Ovary (tissue), 9 donors: Measurements from ENCODE around the gene LHX6. TPM values are rescaled to one million over a fixed set of nuclear protein-coding genes. Genes with fewer than 3 reads are reported as not detected.

ENCODE experiments used
- DNase-seq, 5 donors: peaks; one replicate each; pipeline ENCODE4 v3.0.0-alpha.2; 2019 to 2020
- H3K27ac ChIP-seq, 2 donors: fragments of 200-600 bp; one replicate each; pipeline versions ENCODE4 v1.5.1 to v1.8.0; 2019 to 2022
- H3K27me3 ChIP-seq: fragments of 200-600 bp; one replicate; pipeline ENCODE4 v1.8.0; 2022
- H3K36me3 ChIP-seq: fragments of 200-600 bp; sonication (generic); one replicate; pipeline ENCODE4 v1.5.1; 2019
- H3K4me1 ChIP-seq: one replicate; pipeline ENCODE4 v1.8.1; 2013; ENCODE audit warnings: mild to moderate bottlenecking, moderate library complexity; ENCODE audit not compliant: insufficient read depth
- H3K4me3 ChIP-seq: fragments of 200-600 bp; sonication (generic); one replicate; pipeline ENCODE4 v1.5.1; 2017
- H3K9me3 ChIP-seq, 2 donors: fragments of 200-600 bp in 1 of 2; sonication (generic) in 1 of 2; one replicate each; pipeline versions ENCODE4 v1.5.1 to v1.8.1; 2013 to 2019; ENCODE audit warnings: mild to moderate bottlenecking in 1 of 2, moderate library complexity in 1 of 2
- EP300 ChIP-seq: sonication (generic); formaldehyde crosslinking; IDR thresholded peaks from one replicate; pipeline ENCODE4 v1.6.1; 2017; ENCODE audit warnings: antibody characterized with exemption
- POLR2A ChIP-seq: fragments of 450-650 bp; IDR thresholded peaks from one replicate; pipeline ENCODE4 v1.6.1; 2017; ENCODE audit warnings: antibody characterized with exemption, mild to moderate bottlenecking, moderate library complexity
- WGBS, 3 donors: extraction: QIAGEN DNeasy Blood & Tissue Kit in 1 of 3; methylation state at CpG; one replicate each; pipeline versions ENCODE4 v1.1.5 to v1.1.7; 2013 to 2017; 5-methylcytosine and 5-hydroxymethylcytosine counted together
- intact Hi-C, 4 donors: fragments of 100-400 bp; cut with DNase I; formaldehyde crosslinking; loops; one replicate each; pipeline versions ENCODE4 v1.11.0 to v1.15.1; 2022 to 2023
- polyA plus RNA-seq, 2 donors: library from polyadenylated mRNA; stranded (reverse); fragments of 200-250 nt in 1 of 2; fragments of 350-450 nt in 1 of 2; fragmentation: Illumina TruSeq in 1 of 2; extraction: RNeasy Lipid Tissue Mini Kit (QIAGEN cat#74804) in 1 of 2; gene quantifications; one replicate each; pipeline ENCODE4 v1.2.3, GENCODE V29; 2013 to 2014
- total RNA-seq, 7 donors: library from RNA; depleted of rRNA in 2 of 7; stranded (reverse); fragments of >200 nt in 2 of 7; fragmentation: NEBNext Ultra II Directional in 3 of 7; extraction: Animal tissue kit (Norgen Biotek cat#: 25700) in 3 of 7; gene quantifications; one replicate each; pipeline versions ENCODE4 v1.1.0 to v1.2.4, GENCODE V29; 2016 to 2023
- TF ChIP-seq, protein P1 (sequence below), 3 donors: fragments of 450-650 bp in 2 of 3; fragments of 200-600 bp in 1 of 3; IDR thresholded peaks; one replicate each; pipeline versions ENCODE4 v1.5.1 to v1.8.0; 2016 to 2022; ENCODE audit warnings: antibody characterized with exemption in 3 of 3, mild to moderate bottlenecking in 1 of 3
- donor health status: DM: no; HTN: no; CAD: no; lungs with moderate emphysema.
- donor health status: DM: no; HTN: no; CAD: no.
- donor health status: Bipolar disorder and iron deficiency.
- donor health status: DM: yes; HTN: yes; CAD: no.
- donor health status: DM: no; HTN: no; CAD: no.
- donor health status: DM: yes; HTN: yes; CAD: no.

LHX6 gene
- total and polyA plus RNA-seq, 9 donors = 0.46 to 8.8 (median 3.6) TPM

DNA sequence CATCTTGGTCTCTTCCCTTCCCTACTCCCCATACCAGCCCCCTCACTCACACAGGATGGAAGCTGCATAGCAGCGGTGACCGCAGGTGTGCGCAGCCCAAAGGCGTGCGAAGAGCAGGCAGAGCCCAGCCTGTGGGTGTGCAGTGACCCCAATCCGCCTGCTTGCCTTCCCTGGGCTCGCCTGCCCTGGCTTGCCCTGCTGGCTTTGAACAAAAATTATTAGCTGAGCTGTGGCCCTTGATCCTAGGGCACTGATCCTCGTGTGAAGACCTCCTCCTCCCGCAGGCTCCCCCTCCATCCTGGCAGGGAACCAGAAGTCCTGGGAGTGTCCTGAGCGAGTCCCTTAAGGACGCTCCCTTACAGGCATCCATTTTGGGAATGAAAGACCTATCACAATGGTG lies 37.2 kb downstream of the LHX6 start:
- DNase-seq = no peak
- no peak for TF ChIP-seq POLR2A
- TF ChIP-seq, protein P1, sequence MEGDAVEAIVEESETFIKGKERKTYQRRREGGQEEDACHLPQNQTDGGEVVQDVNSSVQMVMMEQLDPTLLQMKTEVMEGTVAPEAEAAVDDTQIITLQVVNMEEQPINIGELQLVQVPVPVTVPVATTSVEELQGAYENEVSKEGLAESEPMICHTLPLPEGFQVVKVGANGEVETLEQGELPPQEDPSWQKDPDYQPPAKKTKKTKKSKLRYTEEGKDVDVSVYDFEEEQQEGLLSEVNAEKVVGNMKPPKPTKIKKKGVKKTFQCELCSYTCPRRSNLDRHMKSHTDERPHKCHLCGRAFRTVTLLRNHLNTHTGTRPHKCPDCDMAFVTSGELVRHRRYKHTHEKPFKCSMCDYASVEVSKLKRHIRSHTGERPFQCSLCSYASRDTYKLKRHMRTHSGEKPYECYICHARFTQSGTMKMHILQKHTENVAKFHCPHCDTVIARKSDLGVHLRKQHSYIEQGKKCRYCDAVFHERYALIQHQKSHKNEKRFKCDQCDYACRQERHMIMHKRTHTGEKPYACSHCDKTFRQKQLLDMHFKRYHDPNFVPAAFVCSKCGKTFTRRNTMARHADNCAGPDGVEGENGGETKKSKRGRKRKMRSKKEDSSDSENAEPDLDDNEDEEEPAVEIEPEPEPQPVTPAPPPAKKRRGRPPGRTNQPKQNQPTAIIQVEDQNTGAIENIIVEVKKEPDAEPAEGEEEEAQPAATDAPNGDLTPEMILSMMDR (IDR thresholded peaks at IDR 0.05) = no peak
- no peak for TF ChIP-seq EP300
- no peaks in the 10 kb centered on the region for H3K36me3 ChIP-seq
- no peaks in the 10 kb centered on the region for H3K9me3 ChIP-seq
- WGBS, 3 donors = 39 to 42% (median 42%) methylated on average over 10 to 11 of the region's 11 CpGs
- H3K27me3 ChIP-seq = no peaks in the 10 kb centered on the region
- no peaks in the 10 kb centered on the region for H3K4me1 ChIP-seq
- H3K27ac ChIP-seq = no peak overlapping the region
- no peak overlapping the region for H3K4me3 ChIP-seq
- intact Hi-C loops = no loop called here

DNA sequence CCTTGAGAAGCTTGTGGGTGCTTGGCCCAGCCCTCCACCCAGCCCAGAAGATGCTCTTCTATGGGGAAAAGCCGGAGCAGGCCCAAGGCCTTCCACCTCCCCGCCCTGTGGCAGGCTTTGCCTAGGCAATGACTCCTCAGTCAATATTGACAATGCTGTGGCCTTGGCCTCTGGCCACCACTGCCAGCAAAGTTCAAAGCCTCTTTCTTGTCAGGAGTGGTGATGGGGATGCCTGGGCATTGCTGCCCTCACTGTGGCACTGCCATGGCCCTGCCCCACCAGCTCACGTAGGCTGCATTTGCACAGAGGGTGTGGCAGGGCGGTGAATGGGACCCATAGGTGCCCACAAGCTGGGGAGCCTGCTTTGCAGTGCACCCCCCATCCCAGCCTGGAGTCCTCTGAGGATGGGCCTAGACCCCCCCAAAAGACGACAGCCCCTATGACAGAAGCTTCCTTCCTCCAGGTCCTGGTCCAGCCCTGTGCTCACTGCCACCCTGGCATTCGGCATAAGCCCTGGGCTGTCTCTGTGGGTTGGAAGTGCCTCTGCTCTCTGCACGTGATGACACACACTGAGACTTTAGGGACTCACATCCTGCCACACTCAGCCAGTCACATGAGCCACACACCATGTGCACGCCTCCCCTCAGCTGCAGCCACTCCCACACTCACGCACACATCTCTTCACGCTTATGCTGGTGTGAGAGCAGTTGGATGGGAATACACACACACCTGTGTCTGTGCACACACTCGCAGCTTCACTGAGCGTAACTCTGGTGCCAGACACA lies 38.0 kb downstream of the LHX6 start:
- intact Hi-C loops = no loop called here
- 76 to 87% (median 76%) methylated on average over 12 of the region's 12 CpGs for WGBS, 3 donors

DNA sequence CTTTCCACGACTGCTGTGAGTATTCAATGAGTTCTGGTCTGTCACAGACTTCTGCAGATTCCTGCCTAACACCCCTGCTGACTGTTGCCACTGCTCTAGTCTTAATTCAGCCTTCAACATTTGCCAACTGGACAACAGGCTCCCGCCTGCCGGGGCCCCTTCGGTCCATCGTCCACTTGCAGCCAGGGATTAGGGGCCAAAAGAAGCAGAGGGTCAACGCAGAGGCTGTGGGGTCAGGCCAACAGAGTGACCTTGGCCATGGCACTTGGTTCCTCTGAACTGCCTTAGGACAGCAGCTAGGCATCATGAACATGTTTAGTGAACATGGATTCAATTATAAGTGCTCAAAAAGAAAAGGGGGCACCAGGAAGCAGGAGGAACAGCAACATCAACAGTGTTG lies 40.4 kb downstream of the LHX6 start:
- intact Hi-C loops = no loop called here
- no peaks in the 10 kb centered on the region for H3K4me1 ChIP-seq
- H3K27ac ChIP-seq = no peak overlapping the region
- 77 to 82% (median 78%) methylated on average over 6 of the region's 6 CpGs for WGBS, 3 donors
- H3K9me3 ChIP-seq = no peaks in the 10 kb centered on the region
- no peak for DNase-seq
- H3K27me3 ChIP-seq = no peaks in the 10 kb centered on the region
- TF ChIP-seq, protein P1 (IDR thresholded peaks at IDR 0.05) = no peak
- TF ChIP-seq POLR2A (no peak), EP300 (no peak)
- no peaks in the 10 kb centered on the region for H3K36me3 ChIP-seq
- H3K4me3 ChIP-seq = no peak overlapping the region

More for the DNA sequence above, 38.0 kb downstream of the LHX6 start:
- TF ChIP-seq POLR2A (no peak), EP300 (no peak)
- TF ChIP-seq, protein P1 (IDR thresholded peaks at IDR 0.05) = no peak
- H3K27ac ChIP-seq = no peak overlapping the region
- H3K9me3 ChIP-seq = no peaks in the 10 kb centered on the region
- H3K4me1 ChIP-seq = no peaks in the 10 kb centered on the region
- no peak for DNase-seq
- no peaks in the 10 kb centered on the region for H3K36me3 ChIP-seq
- H3K27me3 ChIP-seq = no peaks in the 10 kb centered on the region
- no peak overlapping the region for H3K4me3 ChIP-seq

DNA sequence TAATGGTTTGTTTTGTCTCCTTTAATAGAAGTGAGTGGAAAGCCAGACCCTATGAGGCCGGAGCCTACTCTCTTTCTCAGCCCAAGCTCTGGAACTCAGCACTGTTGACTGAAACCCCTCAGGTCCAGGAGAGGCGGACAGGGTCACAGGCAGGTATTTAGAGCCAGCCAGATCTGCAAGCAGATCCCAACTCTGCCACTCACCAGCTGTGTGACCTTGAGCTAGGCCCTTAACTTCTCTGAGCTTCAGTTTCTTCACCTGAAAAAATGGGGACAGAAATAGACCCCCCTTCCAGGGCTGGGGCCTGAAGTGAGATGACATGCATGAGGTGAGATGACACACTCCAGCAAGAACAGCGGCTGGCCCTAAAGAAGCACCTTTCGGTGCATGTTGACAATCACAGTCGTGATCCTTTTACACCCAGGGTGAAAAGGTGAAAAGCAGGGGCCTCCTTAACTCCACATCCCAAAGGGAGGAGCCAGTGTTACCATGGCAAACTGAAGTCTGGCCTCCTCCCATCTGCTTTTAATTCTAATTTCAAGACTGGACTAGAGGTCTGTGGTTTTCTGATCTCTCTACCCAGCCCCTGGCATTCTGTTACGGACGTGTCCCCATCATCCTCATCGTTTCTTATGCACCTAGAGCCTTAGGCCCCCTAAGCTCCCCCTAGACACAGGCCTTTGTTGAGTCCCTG lies 41.8 kb downstream of the LHX6 start:
- no peak for DNase-seq
- 85 to 88% (median 86%) methylated on average over 8 of the region's 8 CpGs for whole genome bisulfite sequencing, 3 donors
- Histone ChIP-seq H3K36me3 (no peaks in the 10 kb centered on the region), H3K4me3 (no peak overlapping the region), H3K9me3 (no peaks in the 10 kb centered on the region), H3K27me3 (no peaks in the 10 kb centered on the region), H3K4me1 (no peaks in the 10 kb centered on the region), H3K27ac (no peak overlapping the region)
- TF ChIP-seq, protein P1 (IDR thresholded peaks at IDR 0.05) = no peak
- TF ChIP-seq EP300 = no peak
- TF ChIP-seq POLR2A = no peak
- intact Hi-C loops = no loop called here
